WTC11 (cell line): Measurements from ENCODE around the gene TLNRD1. TPM values are rescaled to one million over a fixed set of nuclear protein-coding genes. Genes with fewer than 3 reads are reported as not detected.

ENCODE experiments used
- ATAC-seq: fragments of 200-7000 bp; cut with Tn5 transposase; 2 replicates; pipeline ENCODE4 v1.10.0; 2021; ENCODE audit warnings: mild to moderate bottlenecking, moderate library complexity
- CTCF ChIA-PET: fragments of 300-600 bp; sonication (Branson Sonifier 250); formaldehyde crosslinking; loops from one replicate; lab custom pipeline; 2021; ENCODE audit warnings: antibody characterized with exemption; lab: Charles Lee
- POLR2A ChIA-PET: fragments of 350-600 bp; sonication (Branson Sonifier 250); formaldehyde crosslinking; loops from one replicate; lab custom pipeline; 2021; ENCODE audit warnings: antibody characterized with exemption; lab: Charles Lee
- DNase-seq: peaks from one replicate; pipeline ENCODE4 v3.0.0; 2021; ENCODE audit warnings: low spot score
- H3K27ac Mint-ChIP-seq: 2 replicates; pipeline ENCODE4 v1.8.0; 2021; ENCODE audit warnings: mixed read lengths
- H3K27me3 Mint-ChIP-seq: 2 replicates; pipeline ENCODE4 v1.8.0; 2021; ENCODE audit warnings: low read depth, mild to moderate bottlenecking, moderate library complexity, mixed read lengths
- H3K36me3 Mint-ChIP-seq: 2 replicates; pipeline ENCODE4 v1.8.0; 2021; ENCODE audit warnings: mixed read lengths
- H3K4me1 Mint-ChIP-seq: 2 replicates; pipeline ENCODE4 v1.8.0; 2022; ENCODE audit warnings: mixed read lengths
- H3K4me3 Mint-ChIP-seq: 2 replicates; pipeline ENCODE4 v1.8.0; 2021; ENCODE audit warnings: mild to moderate bottlenecking, moderate library complexity, mixed read lengths
- H3K9me3 Mint-ChIP-seq: 2 replicates; pipeline ENCODE4 v1.8.0; 2021; ENCODE audit warnings: mixed read lengths
- ARID4B ChIP-seq: sonication (generic); formaldehyde crosslinking; IDR thresholded peaks from 2 replicates; pipeline ENCODE4 v1.8.0; 2023; ENCODE audit warnings: missing genetic modification reagents, mild to moderate bottlenecking, borderline replicate concordance
- ATF3 ChIP-seq: sonication (generic); formaldehyde crosslinking; conservative IDR thresholded peaks from 2 replicates; pipeline ENCODE4 v1.8.1; 2022; ENCODE audit warnings: mild to moderate bottlenecking, missing genetic modification reagents
- E2F1 ChIP-seq: sonication (generic); formaldehyde crosslinking; IDR thresholded peaks from 2 replicates; pipeline ENCODE4 v1.8.0; 2022; ENCODE audit warnings: mild to moderate bottlenecking, missing genetic modification reagents
- EMX1 ChIP-seq: fragments of 250-450 bp; sonication (Bioruptor Pico); IDR thresholded peaks from 2 replicates; pipeline ENCODE4 v1.8.0; 2021; ENCODE audit warnings: mild to moderate bottlenecking
- ERG ChIP-seq: fragments of 250-450 bp; sonication (Bioruptor Pico); IDR thresholded peaks from 2 replicates; pipeline ENCODE4 v1.8.0; 2021; ENCODE audit warnings: mild to moderate bottlenecking
- FOXK1 ChIP-seq: sonication (generic); formaldehyde crosslinking; IDR thresholded peaks from 2 replicates; pipeline ENCODE4 v1.8.0; 2022; ENCODE audit warnings: mild to moderate bottlenecking, moderate library complexity, missing genetic modification reagents
- GABPB1 ChIP-seq: sonication (generic); formaldehyde crosslinking; IDR thresholded peaks from 2 replicates; pipeline ENCODE4 v1.8.1; 2023; ENCODE audit warnings: mild to moderate bottlenecking, missing genetic modification reagents
- IRF1 ChIP-seq: sonication (generic); formaldehyde crosslinking; IDR thresholded peaks from 2 replicates; pipeline ENCODE4 v1.8.0; 2023; ENCODE audit warnings: missing genetic modification reagents
- KAT7 ChIP-seq: sonication (generic); formaldehyde crosslinking; IDR thresholded peaks from 2 replicates; pipeline ENCODE4 v1.8.1; 2023; ENCODE audit warnings: missing genetic modification reagents, mild to moderate bottlenecking, borderline replicate concordance
- MLX ChIP-seq: sonication (generic); formaldehyde crosslinking; IDR thresholded peaks from 2 replicates; pipeline ENCODE4 v1.8.1; 2023; ENCODE audit warnings: mild to moderate bottlenecking, missing genetic modification reagents, moderate library complexity
- NR3C1 ChIP-seq: sonication (generic); formaldehyde crosslinking; conservative IDR thresholded peaks from 2 replicates; pipeline ENCODE4 v1.8.1; 2023; ENCODE audit warnings: low read depth, mild to moderate bottlenecking, missing genetic modification reagents
- OVOL2 ChIP-seq: fragments of 250-450 bp; sonication (Bioruptor Pico); IDR thresholded peaks from 2 replicates; pipeline ENCODE4 v1.9.0; 2021; ENCODE audit warnings: mild to moderate bottlenecking, borderline replicate concordance
- PREB ChIP-seq: sonication (generic); formaldehyde crosslinking; IDR thresholded peaks from 2 replicates; pipeline ENCODE4 v1.8.1; 2022; ENCODE audit warnings: mild to moderate bottlenecking, missing genetic modification reagents, moderate library complexity, borderline replicate concordance
- PRRX2 ChIP-seq: fragments of 250-450 bp; sonication (Bioruptor Pico); IDR thresholded peaks from 2 replicates; pipeline ENCODE4 v1.8.0; 2021; ENCODE audit warnings: mild to moderate bottlenecking
- RORB ChIP-seq: fragments of 250-450 bp; sonication (Bioruptor Pico); IDR thresholded peaks from 2 replicates; pipeline ENCODE4 v1.9.0; 2021; ENCODE audit warnings: mild to moderate bottlenecking
- SMAD3 ChIP-seq: sonication (generic); formaldehyde crosslinking; IDR thresholded peaks from 2 replicates; pipeline ENCODE4 v1.8.0; 2022; ENCODE audit warnings: missing genetic modification reagents, mild to moderate bottlenecking, borderline replicate concordance
- SP1 ChIP-seq: sonication (generic); formaldehyde crosslinking; conservative IDR thresholded peaks from 2 replicates; pipeline ENCODE4 v1.8.1; 2022; ENCODE audit warnings: missing genetic modification reagents
- ZNF138 ChIP-seq: sonication (generic); formaldehyde crosslinking; conservative IDR thresholded peaks from 2 replicates; pipeline ENCODE4 v1.8.1; 2022; ENCODE audit warnings: mild to moderate bottlenecking, moderate library complexity, missing genetic modification reagents
- ZNF423 ChIP-seq: fragments of 250-450 bp; sonication (Bioruptor Pico); IDR thresholded peaks from 2 replicates; pipeline ENCODE4 v2.1.2; 2022; ENCODE audit warnings: mild to moderate bottlenecking, moderate library complexity
- ZNF512 ChIP-seq: sonication (generic); formaldehyde crosslinking; IDR thresholded peaks from 2 replicates; pipeline ENCODE4 v1.8.1; 2022; ENCODE audit warnings: missing genetic modification reagents, borderline replicate concordance
- ZSCAN18 ChIP-seq: fragments of 250-450 bp; sonication (Bioruptor Pico); IDR thresholded peaks from 2 replicates; pipeline ENCODE4 v2.1.2; 2022; ENCODE audit warnings: mild to moderate bottlenecking, moderate library complexity
- total RNA-seq: library from RNA; stranded (reverse); gene quantifications from 3 replicates; pipeline ENCODE4 v1.2.3, GENCODE V29; 2021

Gene TLNRD1
- total RNA-seq, 1 experiment from 2014 or later = 26.7 TPM

- TF ChIP-seq RORB (CRISPR knock-in tag) = no peak
- no peak for TF ChIP-seq EMX1 (CRISPR knock-in tag)
- no peak for TF ChIP-seq PREB (CRISPR knock-in tag)
- no peak for TF ChIP-seq ERG (CRISPR knock-in tag)
- no peak for TF ChIP-seq KAT7 (CRISPR knock-in tag)
- TF ChIP-seq FOXK1 = no peak
- TF ChIP-seq ZNF138 (CRISPR knock-in tag) = no peak
Observed at GRCh38 chr15:81031203-81031602, 30.5 kb downstream of the TLNRD1 start (continued).

GRCh38 chr15:81032355-81032754, 31.6 kb downstream of the TLNRD1 start:
- CTCF ChIA-PET = no interaction called here
- H3K27ac Mint-ChIP-seq = no peak overlapping the region
- TF ChIP-seq SMAD3 (CRISPR knock-in tag) (no peak), E2F1 (CRISPR knock-in tag) (no peak), ZSCAN18 (CRISPR knock-in tag) (no peak), ERG (CRISPR knock-in tag) (no peak), MLX (CRISPR knock-in tag) (no peak), PRRX2 (CRISPR knock-in tag) (no peak), IRF1 (no peak), OVOL2 (CRISPR knock-in tag) (no peak), NR3C1 (CRISPR knock-in tag) (no peak), ZNF423 (CRISPR knock-in tag) (no peak), ARID4B (CRISPR knock-in tag) (no peak), SP1 (CRISPR knock-in tag) (no peak), GABPB1 (CRISPR knock-in tag) (no peak), ATF3 (CRISPR knock-in tag) (no peak), ZNF512 (CRISPR knock-in tag) (no peak)

More at GRCh38 chr15:81032355-81032754, 31.6 kb downstream of the TLNRD1 start:
- Mint-ChIP-seq H3K4me3 (no peak overlapping the region), H3K4me1 (peaks cover 11% of the 10 kb centered on the region), H3K36me3 (peaks cover 11% of the 10 kb centered on the region), H3K9me3 (peaks cover 26% of the 10 kb centered on the region), H3K27me3 (no peaks in the 10 kb centered on the region; the same call in 1 of the 2 replicates)
- DNase-seq (no peak), ATAC-seq (no peak)
- POLR2A ChIA-PET = interaction anchor here (0.6 kb wide), 1 partner anchor 188 kb away, joined by 9 read pairs; no protein-coding TSS in a partner anchor
